ENCODE measurements around the gene ARHGEF12. TPM values are rescaled to one million over a fixed set of nuclear protein-coding genes. Genes with fewer than 3 reads are reported as not detected.

ARHGEF12 gene
- total RNA-seq, 4 donors from 2014 or later = 169 to 268 (median 197) TPM

- Histone ChIP-seq H3K27ac (peak overlapping the region in 1 of 3 donors; percentile 34), H3K9me3 (no peaks in the 10 kb centered on the region), H3K27me3 (no peaks in the 10 kb centered on the region), H3K4me3 (replicated peaks in 1 of 3) (no peak overlapping the region), H3K4me1 (peaks cover 56 to 74% of the 10 kb centered on the region in 2 donors), H3K36me3 (no peaks in the 10 kb centered on the region)
- WGBS, 2 donors = 60 to 70% methylated on average over 1 of the region's 1 CpG
- TF ChIP-seq POLR2A (IDR thresholded peaks at IDR 0.05) (no peak), CTCF (IDR thresholded peaks at IDR 0.05) (no peak)
- intact Hi-C loops (cut with DNase I) = no loop called here
- no peak for DNase-seq
Observed at GRCh38 chr11:120344302-120345004, 8.2 kb downstream of the ARHGEF12 start.

GRCh38 chr11:120346233-120346632, 10.0 kb downstream of the ARHGEF12 start:
- peaks cover 49 to 66% of the 10 kb centered on the region in 2 donors for H3K4me1 ChIP-seq
- no peaks in the 10 kb centered on the region for H3K9me3 ChIP-seq
- H3K4me3 ChIP-seq (replicated peaks in 1 of 3) = no peak overlapping the region
- H3K36me3 ChIP-seq = no peaks in the 10 kb centered on the region
- 37 to 41% methylated on average over 1 of the region's 1 CpG for WGBS, 2 donors
- TF ChIP-seq POLR2A (IDR thresholded peaks at IDR 0.05) (no peak), CTCF (IDR thresholded peaks at IDR 0.05) (no peak)
- intact Hi-C loops (cut with DNase I) = no loop called here
- no peak for DNase-seq
- H3K27ac ChIP-seq = peak overlapping the region in 2 of 3 donors; percentile 33 to 68
- H3K27me3 ChIP-seq = no peaks in the 10 kb centered on the region

- DNase-seq = no peak
- intact Hi-C loops (cut with DNase I) = no loop called here
- Histone ChIP-seq H3K27me3 (no peaks in the 10 kb centered on the region), H3K9me3 (no peaks in the 10 kb centered on the region), H3K27ac (no peak overlapping the region), H3K4me3 (replicated peaks in 1 of 3) (no peak overlapping the region), H3K36me3 (no peaks in the 10 kb centered on the region), H3K4me1 (peaks cover 17 to 31% of the 10 kb centered on the region in 2 donors)
- no peak for TF ChIP-seq POLR2A (IDR thresholded peaks at IDR 0.05)
- TF ChIP-seq CTCF (IDR thresholded peaks at IDR 0.05) = no peak
Observed at GRCh38 chr11:120350637-120351036, 14.4 kb downstream of the ARHGEF12 start.

GRCh38 chr11:120352405-120352804, 16.2 kb downstream of the ARHGEF12 start:
- intact Hi-C loops (cut with DNase I) = no loop called here
- Histone ChIP-seq H3K27me3 (no peaks in the 10 kb centered on the region), H3K9me3 (no peaks in the 10 kb centered on the region), H3K36me3 (no peaks in the 10 kb centered on the region), H3K27ac (no peak overlapping the region), H3K4me1 (peaks cover 15 to 28% of the 10 kb centered on the region in 2 donors), H3K4me3 (replicated peaks in 1 of 3) (no peak overlapping the region)
- no peak for DNase-seq
- 81 to 84% methylated on average over 6 of the region's 6 CpGs for WGBS, 2 donors
- TF ChIP-seq POLR2A (IDR thresholded peaks at IDR 0.05) (no peak), CTCF (IDR thresholded peaks at IDR 0.05) (no peak)

GRCh38 chr11:120354068-120354467, 17.9 kb downstream of the ARHGEF12 start:
- H3K27ac ChIP-seq = no peak overlapping the region

More at GRCh38 chr11:120354068-120354467, 17.9 kb downstream of the ARHGEF12 start:
- Histone ChIP-seq H3K36me3 (no peaks in the 10 kb centered on the region), H3K9me3 (no peaks in the 10 kb centered on the region), H3K27me3 (no peaks in the 10 kb centered on the region), H3K4me3 (replicated peaks in 1 of 3) (no peak overlapping the region), H3K4me1 (peaks cover 10 to 20% of the 10 kb centered on the region in 2 donors)
- no peak for DNase-seq
- intact Hi-C loops (cut with DNase I) = no loop called here
- 37 to 38% methylated on average over 1 of the region's 1 CpG for WGBS, 2 donors
- no peak for TF ChIP-seq POLR2A (IDR thresholded peaks at IDR 0.05)

Measured in thyroid gland (tissue), 4 donors.